ENCODE results near the gene CD300LB.
"Not testable (repeated sequence)": the region's sequence is repeated elsewhere in the genome, so short reads cannot be mapped to it uniquely, and the experiment has no call there.

CD300LB gene

GRCh38 chr17:74493331-74493833 is 37.9 kb downstream of the CD300LB start:
- Histone ChIP-seq H3K4me1 (ENCODE audit: insufficient read depth, low read length) (peaks cover 4% of the 10 kb centered on the region; the same call in 1 of the 2 replicates), H3K9ac (ENCODE audit: low read depth, low read length) (no peak overlapping the region), H3K27me3 (ENCODE audit: insufficient read depth, low read length, poor library complexity) (no peaks in the 10 kb centered on the region), H3K36me3 (ENCODE audit: insufficient read depth, low read length) (no peaks in the 10 kb centered on the region), H4K20me1 (ENCODE audit: insufficient read depth, low read length) (no peaks in the 10 kb centered on the region), H3K79me2 (ENCODE audit: insufficient read depth, low read length) (no peaks in the 10 kb centered on the region), H3K4me3 (ENCODE audit: low read depth in 1 of 2, low read length in 2 of 2) (no peak overlapping the region), H3K9me3 (ENCODE audit: insufficient read depth, low read length, severe bottlenecking) (no peaks in the 10 kb centered on the region), H2AFZ (ENCODE audit: low read depth, low read length) (no peak overlapping the region), H3K4me2 (ENCODE audit: insufficient read depth, low read length) (no peak overlapping the region), H3K27ac (ENCODE audit: low read length) (no peak overlapping the region)
- ATAC-seq (ENCODE audit: insufficient read depth, low read depth) (peak; percentile 90), DNase-seq (peak; percentile 72)
- TF ChIP-seq EZH2 (IDR thresholded peaks at IDR 0.05; ENCODE audit: borderline replicate concordance, low read depth, low read length, severe bottlenecking) (no peak), CTCF (IDR thresholded peaks at IDR 0.05; ENCODE audit: borderline replicate concordance, extremely low read depth, low read length, poor library complexity, severe bottlenecking) (peak; percentile 95)

GRCh38 chr17:74491626-74492025 is 39.6 kb downstream of the CD300LB start:
- Histone ChIP-seq H2AFZ (ENCODE audit: low read depth, low read length) (no peak overlapping the region), H3K9me3 (ENCODE audit: insufficient read depth, low read length, severe bottlenecking) (no peaks in the 10 kb centered on the region), H3K27ac (ENCODE audit: low read length) (no peak overlapping the region), H3K9ac (ENCODE audit: low read depth, low read length) (no peak overlapping the region), H4K20me1 (ENCODE audit: insufficient read depth, low read length) (no peaks in the 10 kb centered on the region), H3K79me2 (ENCODE audit: insufficient read depth, low read length) (no peaks in the 10 kb centered on the region), H3K36me3 (ENCODE audit: insufficient read depth, low read length) (no peaks in the 10 kb centered on the region), H3K4me2 (ENCODE audit: insufficient read depth, low read length) (no peak overlapping the region), H3K4me1 (ENCODE audit: insufficient read depth, low read length) (peaks cover 4% of the 10 kb centered on the region; the same call in 1 of the 2 replicates), H3K27me3 (ENCODE audit: insufficient read depth, low read length, poor library complexity) (no peaks in the 10 kb centered on the region), H3K4me3 (ENCODE audit: low read depth in 1 of 2, low read length in 2 of 2) (no peak overlapping the region)
- TF ChIP-seq EZH2 (IDR thresholded peaks at IDR 0.05; ENCODE audit: borderline replicate concordance, low read depth, low read length, severe bottlenecking) (no peak), CTCF (IDR thresholded peaks at IDR 0.05; ENCODE audit: borderline replicate concordance, extremely low read depth, low read length, poor library complexity, severe bottlenecking) (no peak)
- ATAC-seq (ENCODE audit: insufficient read depth, low read depth) (no peak), DNase-seq (no peak)

GRCh38 chr17:74490716-74491115 is 40.6 kb downstream of the CD300LB start:
- Histone ChIP-seq H3K4me2 (ENCODE audit: insufficient read depth, low read length) (no peak overlapping the region), H3K27me3 (ENCODE audit: insufficient read depth, low read length, poor library complexity) (peaks cover 3% of the 10 kb centered on the region), H3K36me3 (ENCODE audit: insufficient read depth, low read length) (no peaks in the 10 kb centered on the region), H3K4me1 (ENCODE audit: insufficient read depth, low read length) (peaks cover 4% of the 10 kb centered on the region; the same call in 1 of the 2 replicates), H3K27ac (ENCODE audit: low read length) (no peak overlapping the region), H3K9me3 (ENCODE audit: insufficient read depth, low read length, severe bottlenecking) (no peaks in the 10 kb centered on the region), H2AFZ (ENCODE audit: low read depth, low read length) (no peak overlapping the region), H3K79me2 (ENCODE audit: insufficient read depth, low read length) (no peaks in the 10 kb centered on the region), H3K4me3 (ENCODE audit: low read depth in 1 of 2, low read length in 2 of 2) (no peak overlapping the region), H3K9ac (ENCODE audit: low read depth, low read length) (no peak overlapping the region), H4K20me1 (ENCODE audit: insufficient read depth, low read length) (no peaks in the 10 kb centered on the region)
- no peak for TF ChIP-seq EZH2 (IDR thresholded peaks at IDR 0.05; ENCODE audit: borderline replicate concordance, low read depth, low read length, severe bottlenecking)
- no peak for TF ChIP-seq CTCF (IDR thresholded peaks at IDR 0.05; ENCODE audit: borderline replicate concordance, extremely low read depth, low read length, poor library complexity, severe bottlenecking)
- ATAC-seq (ENCODE audit: insufficient read depth, low read depth) (no peak), DNase-seq (no peak)

GRCh38 chr17:74488276-74488675 is 43.0 kb downstream of the CD300LB start:
- not testable (repeated sequence) for ATAC-seq (ENCODE audit: insufficient read depth, low read depth); H3K4me1 ChIP-seq (ENCODE audit: insufficient read depth, low read length); H3K36me3 ChIP-seq (ENCODE audit: insufficient read depth, low read length); H3K9me3 ChIP-seq (ENCODE audit: insufficient read depth, low read length, severe bottlenecking); H3K79me2 ChIP-seq (ENCODE audit: insufficient read depth, low read length); H3K9ac ChIP-seq (ENCODE audit: low read depth, low read length); H3K27me3 ChIP-seq (ENCODE audit: insufficient read depth, low read length, poor library complexity); DNase-seq; H4K20me1 ChIP-seq (ENCODE audit: insufficient read depth, low read length); H2AFZ ChIP-seq (ENCODE audit: low read depth, low read length); H3K4me3 ChIP-seq (ENCODE audit: low read depth in 1 of 2, low read length in 2 of 2); H3K4me2 ChIP-seq (ENCODE audit: insufficient read depth, low read length); H3K27ac ChIP-seq (ENCODE audit: low read length)

Measured in DND-41 (cell line).